Posterior cingulate gyrus (tissue), 11 donors: Measurements from ENCODE around the gene ADAM19.

ENCODE experiments used
- DNase-seq, 10 donors: peaks; one replicate each; pipeline versions ENCODE4 v3.0.0 to v3.0.0-alpha.2; 2020 to 2021; ENCODE audit warnings: mixed read lengths in 3 of 10
- intact Hi-C: fragments of 100-400 bp; cut with DNase I; formaldehyde crosslinking; loops from one replicate; pipeline ENCODE4 v1.15.1; 2023

ADAM19 gene

GRCh38 chr5:157520911-157521703 lies 54.5 kb downstream of the ADAM19 start:
- no peak for DNase-seq
- intact Hi-C loops, result no loop called here

DNA sequence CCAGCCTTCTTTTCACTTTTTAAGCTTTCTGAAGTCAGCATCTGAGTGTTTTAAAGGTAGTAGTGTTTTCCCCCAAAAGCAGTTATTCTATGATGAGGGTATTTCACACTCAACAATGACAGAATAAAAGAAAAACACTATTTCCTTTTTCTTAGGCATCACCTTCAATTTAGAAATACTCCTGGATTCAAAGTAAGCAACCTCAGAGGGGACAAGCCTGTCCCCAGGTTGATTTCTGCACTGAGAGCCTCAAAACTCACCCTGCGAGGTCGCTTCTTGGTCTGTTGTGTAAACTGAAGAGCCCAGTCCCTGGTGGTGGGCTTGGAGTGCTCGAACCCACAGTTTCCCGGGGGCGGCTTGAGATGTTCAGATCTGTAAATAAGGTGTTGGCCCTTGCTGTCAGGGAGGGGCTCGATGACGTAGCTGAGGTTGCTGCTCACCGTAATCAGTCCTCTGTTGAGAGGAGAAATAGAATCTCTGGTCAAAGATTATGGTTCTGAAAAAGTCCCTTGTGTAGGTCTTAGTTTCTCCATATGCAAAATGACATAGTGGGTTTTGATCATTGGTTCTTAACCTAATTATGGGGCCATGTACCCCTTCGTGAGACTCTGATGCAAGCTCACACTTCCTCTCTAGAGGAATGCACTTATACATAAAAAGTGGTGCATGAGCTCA lies 55.9 kb downstream of the ADAM19 start:
- no peak for DNase-seq
- intact Hi-C loops, result no loop called here

DNA sequence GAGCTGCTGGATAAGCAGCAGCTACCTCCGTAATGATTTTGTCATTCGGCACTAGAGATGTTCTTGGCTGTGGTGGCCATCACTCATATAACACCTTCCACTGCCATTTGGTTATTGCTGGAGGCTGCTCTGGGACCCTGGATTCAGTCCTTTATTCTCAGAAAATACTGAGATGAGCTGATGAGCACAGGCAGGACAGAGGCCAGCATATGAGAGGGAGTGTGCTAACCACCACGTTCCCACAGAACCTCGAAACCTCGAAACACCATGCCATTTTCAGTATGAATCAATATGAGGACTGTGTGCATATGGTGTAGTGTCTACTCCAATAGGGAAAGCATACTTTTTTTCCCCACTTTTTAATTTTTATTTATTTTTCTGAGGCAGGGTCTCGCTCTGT lies 56.6 kb downstream of the ADAM19 start:
- DNase-seq, result no peak
- intact Hi-C loops, result no loop called here

DNA sequence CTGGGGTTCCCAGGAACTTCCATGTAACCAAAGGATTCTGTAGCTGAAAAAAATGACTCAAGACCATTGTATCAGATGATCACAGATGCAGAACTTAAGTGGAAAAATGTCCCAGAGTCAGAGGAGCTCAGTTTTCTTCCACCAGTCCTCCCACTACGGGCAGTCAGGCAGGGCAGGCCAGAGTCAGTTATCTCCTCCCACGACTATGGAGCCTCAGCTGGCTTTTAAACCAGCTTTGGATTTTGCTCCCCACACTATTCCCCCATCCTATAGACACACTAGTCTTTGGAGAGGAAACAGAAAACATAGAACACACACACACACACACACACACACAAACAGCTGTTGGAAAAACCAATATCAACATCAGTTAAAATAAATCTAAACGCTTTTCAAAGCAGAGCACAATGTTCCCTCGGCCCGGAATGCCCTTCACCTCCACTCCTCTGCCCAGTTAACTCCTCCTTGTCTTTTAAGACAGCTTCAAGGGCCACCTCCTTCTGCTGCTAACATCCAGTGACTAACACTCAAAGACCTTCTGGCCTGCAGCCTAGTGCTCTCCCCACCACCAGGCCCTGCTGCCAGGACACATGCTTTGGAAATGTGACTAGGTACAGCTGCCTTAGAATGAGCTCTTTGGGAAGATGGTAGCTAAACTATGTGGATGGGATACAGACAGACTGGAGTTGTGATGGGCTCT lies 58.8 kb downstream of the ADAM19 start:
- DNase-seq, result no peak
- intact Hi-C loops, result no loop called here

DNA sequence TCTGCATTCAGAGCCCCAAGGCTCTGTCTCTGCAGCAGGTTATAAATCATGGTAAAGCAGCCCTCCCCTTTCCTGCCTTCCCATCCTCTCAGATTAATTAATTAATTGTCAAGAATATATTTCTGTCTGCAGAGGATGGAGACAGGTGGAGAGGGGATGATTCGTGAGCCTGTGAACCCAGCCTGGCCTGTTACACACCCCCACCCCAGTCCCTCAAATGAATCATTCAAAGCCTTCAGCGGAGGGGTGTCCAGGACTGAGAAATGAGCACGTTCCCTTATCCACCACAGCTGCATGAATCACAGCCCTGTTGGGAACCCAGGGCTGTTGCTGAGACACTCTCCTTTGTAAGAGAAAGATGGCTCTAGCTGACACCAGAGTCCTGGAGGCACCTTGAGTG lies 59.6 kb downstream of the ADAM19 start:
- no peak for DNase-seq
- intact Hi-C loops, result no loop called here

- no peak for DNase-seq
- intact Hi-C loops, result no loop called here
These were observed 60.6 kb downstream of the ADAM19 start for GRCh38 chr5:157514974-157515373.

DNA sequence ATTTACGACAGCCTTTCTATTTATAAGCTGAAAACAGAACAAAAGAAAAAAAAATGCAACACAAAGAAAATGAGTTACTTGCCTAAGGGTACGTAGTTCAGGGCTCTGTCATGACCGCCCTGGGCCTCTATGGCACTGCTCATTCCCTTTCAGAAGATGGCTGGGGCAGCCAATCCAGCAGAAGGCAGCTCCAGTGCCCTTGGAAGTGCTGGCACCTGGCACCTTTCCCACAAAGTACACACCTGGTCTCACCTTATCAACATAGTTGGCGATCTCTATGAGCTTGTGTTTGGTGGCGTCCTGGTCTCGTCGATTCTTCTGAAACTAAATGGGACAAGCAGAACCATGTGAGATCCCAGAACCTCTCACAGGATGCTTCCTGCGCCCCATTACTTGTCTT lies 62.4 kb downstream of the ADAM19 start:
- intact Hi-C loops, result no loop called here
- DNase-seq, result no peak

DNA sequence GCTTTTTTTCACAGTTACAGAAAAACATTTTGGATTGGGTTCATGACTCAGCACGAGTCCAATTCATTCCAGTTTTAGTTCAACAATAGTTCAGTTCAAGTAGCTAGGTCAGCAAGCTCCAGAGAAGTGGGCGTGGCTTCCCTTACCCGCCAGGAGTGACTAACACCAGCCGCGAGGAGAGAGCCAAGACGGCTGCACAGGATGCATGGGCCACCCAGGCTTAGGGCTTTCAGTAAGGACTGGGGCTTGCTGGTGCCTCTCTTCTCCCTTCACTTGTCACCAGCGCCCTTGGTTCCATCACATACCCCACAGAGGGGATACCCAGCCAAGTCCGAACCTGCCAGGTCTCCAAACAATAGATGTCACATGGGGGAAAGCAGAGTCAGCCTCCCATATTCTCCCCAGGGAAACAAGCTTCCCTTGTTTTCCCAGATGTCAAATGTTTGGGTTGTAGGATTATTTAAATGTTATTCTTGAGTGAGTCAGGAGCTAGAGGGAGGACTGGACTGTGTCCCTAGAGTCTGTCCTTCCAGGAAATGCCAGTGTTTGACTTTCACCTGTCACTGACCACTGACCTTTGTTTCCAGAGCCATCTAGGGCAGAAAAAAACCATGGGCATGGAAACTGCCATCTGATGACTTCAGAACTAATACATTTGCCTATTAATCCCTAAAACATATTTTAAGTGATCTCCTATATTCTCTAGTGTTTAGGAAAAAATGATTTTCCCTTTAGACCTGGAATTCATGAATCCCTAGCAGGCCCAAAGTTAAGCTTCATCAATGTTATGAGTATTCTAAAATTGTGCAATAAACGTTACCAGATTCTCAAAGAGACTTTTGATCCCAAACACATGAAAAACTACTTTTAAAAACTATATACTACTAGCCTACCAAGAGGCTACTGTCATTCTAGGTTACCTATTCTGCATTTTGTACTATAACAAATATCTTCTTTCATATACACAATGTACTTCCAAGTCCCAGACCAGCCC lies 63.6 kb downstream of the ADAM19 start:
- intact Hi-C loops, result no loop called here
- DNase-seq, result peak in 9 of 10 donors; percentile 28 to 92 (median 59)

DNA sequence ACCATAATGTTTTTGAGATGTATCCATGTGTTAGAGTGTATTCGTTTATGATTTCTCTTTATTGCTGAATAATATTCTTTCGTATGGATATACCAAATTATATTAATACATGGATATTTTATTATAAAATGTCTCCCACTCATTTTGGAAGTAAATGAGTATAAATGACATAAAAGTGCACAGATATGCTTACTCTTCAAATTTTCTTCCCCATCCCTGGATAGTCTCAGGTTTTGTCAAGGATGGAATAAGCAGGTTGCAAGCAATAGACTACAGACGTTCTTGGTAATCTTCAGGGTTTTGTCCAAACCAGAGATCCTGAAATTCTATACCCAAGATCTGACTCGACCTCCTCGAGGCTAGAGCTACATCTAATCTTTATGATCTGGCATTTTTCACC lies 64.9 kb downstream of the ADAM19 start:
- intact Hi-C loops, result no loop called here
- no peak for DNase-seq

GRCh38 chr5:157509587-157509986 lies 66.0 kb downstream of the ADAM19 start:
- intact Hi-C loops, result no loop called here

GRCh38 chr5:157509093-157509492 lies 66.5 kb downstream of the ADAM19 start:
- intact Hi-C loops, result no loop called here
- no peak for DNase-seq

More at GRCh38 chr5:157509587-157509986, 66.0 kb downstream of the ADAM19 start:
- DNase-seq, result no peak

DNA sequence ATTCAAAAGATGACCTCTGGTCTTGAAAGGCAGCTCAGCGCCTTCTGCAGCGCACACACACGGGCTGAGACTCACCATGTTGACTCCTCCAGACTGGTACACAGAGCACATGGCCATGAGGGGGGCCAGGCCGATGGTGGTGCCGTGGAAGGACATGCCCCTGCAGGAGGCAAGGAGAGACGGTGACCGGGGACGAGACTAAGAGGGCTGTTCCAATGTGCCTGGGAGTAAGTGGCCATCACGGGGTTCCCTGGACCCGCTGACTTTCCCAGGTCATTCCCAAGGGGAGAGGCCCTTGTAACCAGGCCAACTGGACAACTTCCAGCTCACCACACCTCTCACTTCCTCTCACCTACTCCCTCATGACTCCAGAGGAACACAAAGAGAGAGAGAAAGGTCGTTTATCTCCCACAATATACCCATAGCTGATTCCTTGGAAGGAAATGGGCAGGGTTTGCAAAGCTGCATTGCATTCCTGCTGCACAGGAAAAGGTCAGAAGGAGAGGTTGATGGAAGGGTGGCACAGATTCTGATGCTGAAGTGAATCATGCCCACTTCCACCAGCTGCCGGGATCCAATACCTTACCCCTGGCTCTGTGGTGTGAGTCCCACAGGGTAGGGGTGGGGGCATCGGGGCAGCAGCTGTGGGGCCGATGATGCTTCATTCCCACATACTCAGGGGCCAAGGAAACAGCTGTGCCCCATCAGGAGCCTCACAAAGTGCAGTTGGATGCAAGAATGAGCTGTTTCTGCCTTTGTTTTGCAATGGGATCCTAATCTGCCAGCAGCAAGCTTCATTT lies 68.4 kb downstream of the ADAM19 start:
- DNase-seq, result peak in 1 of 10 donors; percentile 62

DNA sequence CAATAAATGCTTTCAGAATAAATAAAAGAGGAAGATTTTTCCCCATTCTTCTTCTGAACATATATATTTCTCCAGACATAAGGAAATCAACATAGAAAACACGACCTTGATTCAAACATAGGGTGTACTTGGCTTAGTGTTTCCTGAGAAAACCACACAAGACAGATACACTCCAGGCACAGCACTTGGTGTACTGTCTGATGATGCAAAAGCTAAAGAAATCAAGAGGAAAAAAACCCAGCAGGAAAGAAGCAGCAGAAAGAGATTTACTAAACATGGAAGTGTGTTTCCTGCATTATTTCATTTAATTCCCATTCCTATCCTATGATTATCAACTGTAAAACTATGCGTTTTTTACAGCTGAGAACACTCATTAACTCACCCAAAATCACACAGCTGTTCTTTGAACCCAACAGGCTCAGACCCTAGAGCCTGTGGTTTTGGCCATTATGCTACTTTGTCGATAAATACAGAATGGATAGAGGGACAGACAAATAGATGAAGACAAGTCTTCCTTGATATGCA lies 69.4 kb downstream of the ADAM19 start:
- no peak for DNase-seq
- intact Hi-C loops, result no loop called here

More for the DNA sequence above, 68.4 kb downstream of the ADAM19 start:
- intact Hi-C loops, result no loop called here

GRCh38 chr5:157505496-157505895 lies 70.1 kb downstream of the ADAM19 start:
- no peak for DNase-seq
- intact Hi-C loops, result no loop called here

- intact Hi-C loops, result no loop called here
These were observed 71.5 kb downstream of the ADAM19 start for GRCh38 chr5:157504053-157504452.

DNA sequence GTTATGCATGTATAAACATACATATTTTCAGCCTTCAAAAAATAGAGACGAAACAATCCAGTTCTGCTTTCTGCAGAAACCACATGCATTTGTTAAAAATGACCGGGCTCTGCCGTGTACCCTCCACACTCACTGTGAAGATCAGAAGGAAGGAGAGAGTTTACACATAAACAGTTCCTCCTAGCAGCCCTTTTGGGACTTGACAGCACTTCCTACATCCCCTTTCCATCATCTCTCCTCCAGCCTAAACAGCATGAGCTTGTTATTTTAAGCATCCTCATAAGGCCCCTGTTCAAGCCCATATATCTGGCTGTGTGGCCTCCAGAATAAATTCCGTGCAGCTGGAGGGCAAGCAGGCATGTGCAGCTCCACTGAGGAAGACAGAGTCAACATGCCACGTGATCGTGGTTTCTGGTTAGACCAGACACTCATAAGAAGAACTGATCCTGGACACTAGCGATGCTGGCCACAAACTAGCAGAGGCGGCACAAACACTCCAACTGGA lies 73.4 kb downstream of the ADAM19 start:
- DNase-seq, result no peak
- intact Hi-C loops, result no loop called here

More at GRCh38 chr5:157504053-157504452, 71.5 kb downstream of the ADAM19 start:
- DNase-seq, result no peak

GRCh38 chr5:157497875-157498611 lies 77.5 kb downstream of the ADAM19 start:
- intact Hi-C loops, result no loop called here
- no peak for DNase-seq

- no peak for DNase-seq
- intact Hi-C loops, result no loop called here
These were observed 78.7 kb downstream of the ADAM19 start for GRCh38 chr5:157496864-157497263.
